OCI-LY7 (cell line): Measurements from ENCODE around the gene BSDC1. TPM values are rescaled to one million over a fixed set of nuclear protein-coding genes. Genes with fewer than 3 reads are reported as not detected.
A peak's percentile ranks its signal among the peaks of the same experiment; 100 is the strongest.

Source experiments
- BruUV-seq: library from RNA; stranded (reverse); fragments of 400-500 nt; replicated peaks from 2 replicates; lab custom pipeline; 2021; lab: Mats Ljungman, UMichigan
- CTCF ChIA-PET: fragments of 300-600 bp; sonication (Branson Sonifier 250); formaldehyde crosslinking; loops from one replicate; lab custom pipeline; 2022; ENCODE audit warnings: antibody characterized with exemption; ENCODE audit not compliant: unreplicated experiment; lab: Charles Lee
- POLR2A ChIA-PET: fragments of 300-600 bp; sonication (Branson Sonifier 250); formaldehyde crosslinking; loops from one replicate; lab custom pipeline; 2022; ENCODE audit warnings: antibody characterized with exemption; lab: Charles Lee
- DNase-seq: peaks from one replicate; pipeline ENCODE4 v3.0.0-alpha.2; 2015; ENCODE audit warnings: low spot score
- H2AFZ ChIP-seq: fragments of 200-600 bp; sonication (generic), shearing (Covaris generic); 2 replicates; pipeline ENCODE4 v1.6.1; 2014; ENCODE audit warnings: mild to moderate bottlenecking, antibody characterized with exemption, low read length, moderate library complexity
- H3K27ac ChIP-seq: fragments of 200-600 bp; sonication (generic); 2 replicates; pipeline ENCODE4 v1.5.1; 2014; ENCODE audit warnings: mixed run types, low read depth, mild to moderate bottlenecking, moderate library complexity, low read length, inconsistent platforms; ENCODE audit not compliant: poor library complexity, severe bottlenecking
- H3K36me3 ChIP-seq: fragments of 200-600 bp; sonication (generic); 2 replicates; pipeline ENCODE4 v1.6.1; 2014; ENCODE audit warnings: mild to moderate bottlenecking, antibody characterized with exemption, low read length, moderate library complexity, mixed read lengths; ENCODE audit not compliant: insufficient read depth
- H3K4me1 ChIP-seq: fragments of 200-600 bp; sonication (generic); 2 replicates; pipeline ENCODE4 v1.5.1; 2014; ENCODE audit warnings: mild to moderate bottlenecking, low read length; ENCODE audit not compliant: insufficient read depth, poor library complexity, severe bottlenecking
- H3K4me2 ChIP-seq: fragments of 200-600 bp; sonication (generic); 2 replicates; pipeline ENCODE4 v1.6.1; 2014; ENCODE audit warnings: mild to moderate bottlenecking, low read length
- H3K4me3 ChIP-seq: fragments of 200-600 bp; sonication (generic); 2 replicates; pipeline ENCODE4 v1.5.1; 2014; ENCODE audit warnings: mild to moderate bottlenecking, low read depth, low read length; ENCODE audit not compliant: poor library complexity, severe bottlenecking
- H3K79me2 ChIP-seq: fragments of 200-600 bp; sonication (generic); 2 replicates; pipeline ENCODE4 v1.6.1; 2016; ENCODE audit warnings: low read depth, mild to moderate bottlenecking, low read length, moderate library complexity, mixed read lengths; ENCODE audit not compliant: insufficient read depth
- H3K9me2 ChIP-seq: fragments of 200-600 bp; sonication (generic); 2 replicates; pipeline ENCODE4 v1.6.1; 2016; ENCODE audit warnings: mild to moderate bottlenecking, low read length, mixed read lengths; ENCODE audit not compliant: insufficient read depth
- H3K9me3 ChIP-seq: fragments of 200-600 bp; sonication (generic); 2 replicates; pipeline ENCODE4 v1.6.1; 2014; ENCODE audit warnings: mild to moderate bottlenecking, mixed run types, low read length, mixed read lengths
- H4K20me1 ChIP-seq: fragments of 200-600 bp; sonication (generic); 2 replicates; pipeline ENCODE4 v1.6.1; 2014; ENCODE audit warnings: mild to moderate bottlenecking, antibody characterized with exemption, low read length, moderate library complexity, mixed read lengths; ENCODE audit not compliant: insufficient read depth
- CTCF ChIP-seq: fragments of 200-600 bp; sonication (generic); conservative IDR thresholded peaks from 2 replicates; pipeline ENCODE4 v1.5.1; 2014; ENCODE audit warnings: mild to moderate bottlenecking, antibody characterized with exemption, low read length, moderate library complexity, mixed read lengths
- EZH2phosphoT487 ChIP-seq: fragments of 200-600 bp; sonication (generic); IDR thresholded peaks from 2 replicates; pipeline ENCODE4 v1.6.1; 2018; ENCODE audit warnings: low read depth, borderline replicate concordance, mild to moderate bottlenecking, mixed run types, antibody characterized with exemption, low read length, moderate library complexity, mixed read lengths
- intact Hi-C: fragments of 100-400 bp; cut with micrococcal nuclease; formaldehyde crosslinking; loops from one replicate; pipeline ENCODE4 v1.10.0; 2022; ENCODE audit not compliant: unreplicated experiment
- total RNA-seq, 2 experiments: library from RNA; depleted of rRNA in 1 of 2; stranded (reverse); fragments of >200 nt in 1 of 2; shearing (Covaris generic) in 1 of 2; gene quantifications; 2 replicates each; pipeline ENCODE4 v1.2.3, GENCODE V29; 2014 to 2022

BSDC1 gene
- total RNA-seq, 2 experiments from 2014 or later: 29.6 to 41.8 TPM

GRCh38 chr1:32333251-32333963 lies 60.8 kb downstream of the BSDC1 start:
- Histone ChIP-seq H3K79me2 (peaks cover 27% of the 10 kb centered on the region), H3K4me1 (peaks cover 49% of the 10 kb centered on the region), H2AFZ (no peak overlapping the region), H3K9me2 (no peaks in the 10 kb centered on the region), H3K9me3 (no peaks in the 10 kb centered on the region), H3K4me3 (peak overlapping the region; percentile 85), H3K4me2 (peak overlapping the region; percentile 99), H3K36me3 (peaks cover 66% of the 10 kb centered on the region), H3K27ac (peak overlapping the region; percentile 64), H4K20me1 (peaks cover 10% of the 10 kb centered on the region)
- TSS peak; percentile 92 for BruUV-seq
- peak; percentile 44 for DNase-seq
- intact Hi-C loops: no loop called here
- TF ChIP-seq CTCF: 0 out of 2 replicates have a peak, but pooled peaks have one; percentile 26
- TF ChIP-seq EZH2phosphoT487: no peak
- ChIA-PET CTCF (no interaction called here), POLR2A (interaction anchor here (0.6 to 4.4 kb wide), 8 partner anchors 9 to 312 kb away, joined by 3 to 23 read pairs (median 3); no protein-coding TSS in a partner anchor)

- no peak for DNase-seq
- no peak for TF ChIP-seq EZH2phosphoT487
- TF ChIP-seq CTCF: no peak
- Histone ChIP-seq H3K27ac (peak overlapping the region; percentile 64), H3K36me3 (peaks cover 75% of the 10 kb centered on the region), H3K79me2 (peaks cover 27% of the 10 kb centered on the region), H2AFZ (no peak overlapping the region), H3K9me2 (no peaks in the 10 kb centered on the region), H3K9me3 (no peaks in the 10 kb centered on the region), H4K20me1 (peaks cover 10% of the 10 kb centered on the region), H3K4me3 (no peak overlapping the region), H3K4me2 (peak overlapping the region; percentile 9; the same call in 1 of the 2 replicates), H3K4me1 (peaks cover 39% of the 10 kb centered on the region)
- intact Hi-C loops: no loop called here
- ChIA-PET CTCF (no interaction called here), POLR2A (interaction anchor here (0.9 to 4.4 kb wide), 4 partner anchors 8 to 83 kb away, joined by 3 to 23 read pairs (median 3); no protein-coding TSS in a partner anchor)
- no TSS peak for BruUV-seq
Measured at GRCh38 chr1:32332290-32333079, 61.8 kb downstream of the BSDC1 start.
